NCI-H128 (cell line): ENCODE measurements around the gene VAPA.
"Not testable (repeated sequence)": the region's sequence is repeated elsewhere in the genome, so short reads cannot be mapped to it uniquely, and the experiment has no call there.

Experiments
- DNase-seq: peaks from one replicate; lab custom pipeline; 2025; ENCODE audit not compliant: unreplicated experiment; lab: John Stamatoyannopoulos, UW

Gene VAPA

GRCh38 chr18:9885170-9886004 is 28.4 kb upstream of the VAPA start, which contains the start of gene TXNDC2:
TSS of gene TXNDC2 (plus strand) at chr18:9885973. CDS start at chr18:9886681, 708 bp downstream.
- DNase-seq = no peak

GRCh38 chr18:9886005-9886348 is 27.8 kb upstream of the VAPA start:
- DNase-seq = no peak

- DNase-seq = no peak
Observed at GRCh38 chr18:9887992-9888391, 25.8 kb upstream of the VAPA start.

- DNase-seq = no peak
Observed at GRCh38 chr18:9890196-9890595, 23.6 kb upstream of the VAPA start.

- no peak for DNase-seq
Observed at GRCh38 chr18:9890957-9891356, 22.9 kb upstream of the VAPA start.

GRCh38 chr18:9891515-9891914 is 22.3 kb upstream of the VAPA start:
- DNase-seq = not testable (repeated sequence)

- DNase-seq = no peak
Observed at GRCh38 chr18:9894454-9895068, 19.3 kb upstream of the VAPA start.

GRCh38 chr18:9897129-9897528 is 16.7 kb upstream of the VAPA start:
- no peak for DNase-seq

- DNase-seq = not testable (repeated sequence)
Observed at GRCh38 chr18:9897787-9898291, 16.0 kb upstream of the VAPA start.

- no peak for DNase-seq
Observed at GRCh38 chr18:9898792-9899549, 14.8 kb upstream of the VAPA start.

- not testable (repeated sequence) for DNase-seq
Observed at GRCh38 chr18:9899550-9899930, 14.3 kb upstream of the VAPA start.

GRCh38 chr18:9900699-9901098 is 13.1 kb upstream of the VAPA start:
- no peak for DNase-seq

- DNase-seq = no peak
Observed at GRCh38 chr18:9901377-9901776, 12.4 kb upstream of the VAPA start.

GRCh38 chr18:9902264-9902663 is 11.6 kb upstream of the VAPA start:
- DNase-seq = not testable (repeated sequence)

- no peak for DNase-seq
Observed at GRCh38 chr18:9902832-9903231, 11.0 kb upstream of the VAPA start.

- no peak for DNase-seq
Observed at GRCh38 chr18:9905401-9905922, 8.4 kb upstream of the VAPA start.

- no peak for DNase-seq
Observed at GRCh38 chr18:9906481-9906880, 7.3 kb upstream of the VAPA start.

- DNase-seq = no peak
Observed at GRCh38 chr18:9907867-9908266, 5.9 kb upstream of the VAPA start.

GRCh38 chr18:9910071-9910470 is 3.7 kb upstream of the VAPA start:
- DNase-seq = no peak

- DNase-seq = no peak
Observed at GRCh38 chr18:9910661-9911060, 3.2 kb upstream of the VAPA start.

- no peak for DNase-seq
Observed at GRCh38 chr18:9911226-9911625, 2.6 kb upstream of the VAPA start.
